NCI-H146 treated with DMSO at 0.1 percent for 48 hours (cell line): Measurements from ENCODE around the gene DRG2.

Experiments
- DNase-seq: peaks from one replicate; lab custom pipeline; 2025; ENCODE audit not compliant: unreplicated experiment; lab: John Stamatoyannopoulos, UW

Gene DRG2

GRCh38 chr17:18087610-18088491 lies at the start of gene DRG2:
TSS of gene DRG2 (plus strand) at chr17:18087948. CDS start at chr17:18088024, 76 bp downstream.
- DNase-seq: peak; percentile 77

- DNase-seq: no peak
Measured at GRCh38 chr17:18038149-18038850, 49.4 kb upstream of the DRG2 start.

GRCh38 chr17:18038861-18039534 lies 48.8 kb upstream of the DRG2 start, which contains the start of the genes ATPAF2 and GID4:
TSS of gene ATPAF2 (minus strand) at chr17:18039168. CDS start at chr17:18039013, 155 bp downstream.
TSS of gene GID4 (plus strand) at chr17:18039408. CDS start at chr17:18039465, 57 bp downstream.
- peak; percentile 93 for DNase-seq

GRCh38 chr17:18039535-18040260 lies 48.0 kb upstream of the DRG2 start:
- no peak for DNase-seq

GRCh38 chr17:18040261-18040858 lies 47.4 kb upstream of the DRG2 start:
- no peak for DNase-seq

- DNase-seq: no peak
Measured at GRCh38 chr17:18041776-18042175, 46.0 kb upstream of the DRG2 start.

GRCh38 chr17:18042983-18043382 lies 44.8 kb upstream of the DRG2 start:
- no peak for DNase-seq

- DNase-seq: no peak
Measured at GRCh38 chr17:18043491-18043890, 44.3 kb upstream of the DRG2 start.

- DNase-seq: no peak
Measured at GRCh38 chr17:18044609-18045008, 43.1 kb upstream of the DRG2 start.

GRCh38 chr17:18045691-18046350 lies 41.9 kb upstream of the DRG2 start:
- DNase-seq: no peak

GRCh38 chr17:18055597-18055996 lies 32.2 kb upstream of the DRG2 start:
- no peak for DNase-seq

- no peak for DNase-seq
Measured at GRCh38 chr17:18056214-18056613, 31.5 kb upstream of the DRG2 start.

GRCh38 chr17:18059283-18059682 lies 28.5 kb upstream of the DRG2 start:
- no peak for DNase-seq

GRCh38 chr17:18064053-18064452 lies 23.7 kb upstream of the DRG2 start:
- no peak for DNase-seq

GRCh38 chr17:18065546-18065945 lies 22.2 kb upstream of the DRG2 start:
- DNase-seq: no peak

- no peak for DNase-seq
Measured at GRCh38 chr17:18066866-18067265, 20.9 kb upstream of the DRG2 start.

- DNase-seq: no peak
Measured at GRCh38 chr17:18069101-18069500, 18.6 kb upstream of the DRG2 start.

GRCh38 chr17:18070861-18071340 lies 16.8 kb upstream of the DRG2 start:
- peak; percentile 38 for DNase-seq

GRCh38 chr17:18071751-18072150 lies 16.0 kb upstream of the DRG2 start:
- no peak for DNase-seq
